ENCODE data around the gene OR2A2.
"Not testable (repeated sequence)": the region's sequence is repeated elsewhere in the genome, so short reads cannot be mapped to it uniquely, and the experiment has no call there.

The OR2A2 gene, protein sequence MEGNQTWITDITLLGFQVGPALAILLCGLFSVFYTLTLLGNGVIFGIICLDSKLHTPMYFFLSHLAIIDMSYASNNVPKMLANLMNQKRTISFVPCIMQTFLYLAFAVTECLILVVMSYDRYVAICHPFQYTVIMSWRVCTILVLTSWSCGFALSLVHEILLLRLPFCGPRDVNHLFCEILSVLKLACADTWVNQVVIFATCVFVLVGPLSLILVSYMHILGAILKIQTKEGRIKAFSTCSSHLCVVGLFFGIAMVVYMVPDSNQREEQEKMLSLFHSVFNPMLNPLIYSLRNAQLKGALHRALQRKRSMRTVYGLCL

DNA sequence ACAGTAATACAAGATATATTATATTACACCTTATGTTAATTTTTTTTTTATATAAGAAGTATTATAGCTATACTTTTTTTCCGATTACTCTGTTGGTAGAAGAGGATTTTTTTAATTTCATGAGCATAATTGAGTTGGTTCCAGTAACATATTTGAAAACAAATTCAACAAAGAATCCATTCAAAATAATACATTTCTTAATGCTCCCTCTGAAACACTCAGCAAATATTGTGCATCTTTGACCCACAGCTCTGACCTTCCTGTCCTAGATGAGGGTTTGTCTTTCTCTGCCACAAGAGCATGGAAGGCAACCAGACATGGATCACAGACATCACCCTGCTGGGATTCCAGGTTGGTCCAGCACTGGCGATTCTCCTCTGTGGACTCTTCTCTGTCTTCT, at the start of gene OR2A2:
Gene OR2A2 (plus strand): TSS at position 301 of the 400 bp plus-strand sequence. CDS start 0 bp downstream, at position 301.
- no peak for DNase-seq (ENCODE audit: low read depth in 2 of 2)

DNA sequence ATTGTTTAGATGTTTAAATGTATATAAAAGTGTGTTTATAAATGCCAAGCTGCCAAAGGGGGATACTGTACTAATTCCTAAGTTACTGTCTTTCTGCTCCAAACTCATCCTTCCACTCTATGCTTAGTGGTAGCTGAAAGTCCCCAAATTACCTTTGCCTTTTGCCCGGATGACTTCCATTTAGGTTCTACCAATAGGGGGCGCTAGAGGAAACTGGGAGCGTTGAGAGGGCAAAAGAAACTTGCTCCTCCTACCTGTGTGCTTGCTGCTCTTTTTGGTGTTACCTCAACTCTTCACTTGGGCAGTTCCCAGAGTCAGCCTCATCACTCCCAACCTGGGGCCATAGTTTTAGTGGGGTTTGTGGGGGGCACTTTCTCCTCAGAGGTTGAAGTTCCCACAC, 45.7 kb upstream of the OR2A2 start:
- DNase-seq (ENCODE audit: low read depth in 2 of 2): no peak

DNA sequence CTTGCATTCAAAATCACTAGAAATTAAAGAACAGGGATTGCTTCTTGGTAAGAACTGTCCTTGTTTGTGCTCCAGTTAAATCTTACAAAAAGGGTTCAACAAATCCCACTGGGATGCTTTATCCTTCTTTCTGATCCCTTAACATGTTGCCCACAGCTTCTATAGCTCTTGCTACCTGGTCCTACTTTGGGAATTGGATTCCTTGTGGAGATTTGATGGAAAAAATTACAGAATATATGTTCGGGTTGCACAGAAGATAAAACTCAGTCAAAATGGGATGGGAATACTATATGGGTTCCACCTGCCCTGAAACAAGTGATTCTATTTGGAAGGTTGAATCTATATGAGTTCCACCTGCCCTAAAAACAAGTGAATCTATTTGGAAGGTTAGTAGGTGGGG, 39.9 kb upstream of the OR2A2 start, which contains the start of gene OR2A25:
Gene OR2A25 (plus strand): TSS at position 301 of the 400 bp plus-strand sequence. CDS start 4,409 bp downstream, outside the sequence.
- DNase-seq (ENCODE audit: low read depth in 2 of 2): no peak

DNA sequence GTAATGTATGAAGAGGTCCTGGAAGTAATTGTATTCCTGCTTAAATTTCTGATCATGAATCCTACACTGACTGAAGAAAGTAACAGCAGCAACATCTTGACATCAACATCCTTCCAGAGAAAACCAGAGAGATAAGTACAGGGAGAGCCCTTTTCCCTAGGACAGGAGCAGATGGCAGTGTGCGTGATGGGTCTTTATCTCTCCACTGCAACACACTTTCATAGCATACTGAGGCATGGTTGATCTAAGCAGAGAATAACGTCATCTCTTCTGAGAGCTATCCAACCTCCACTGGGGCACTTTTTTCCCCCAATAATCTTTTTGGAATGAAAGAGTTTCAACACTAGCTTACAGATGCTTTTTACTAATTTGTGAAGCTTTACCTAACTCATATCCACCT, 39.4 kb upstream of the OR2A2 start:
- DNase-seq (ENCODE audit: low read depth in 2 of 2): no peak

DNA sequence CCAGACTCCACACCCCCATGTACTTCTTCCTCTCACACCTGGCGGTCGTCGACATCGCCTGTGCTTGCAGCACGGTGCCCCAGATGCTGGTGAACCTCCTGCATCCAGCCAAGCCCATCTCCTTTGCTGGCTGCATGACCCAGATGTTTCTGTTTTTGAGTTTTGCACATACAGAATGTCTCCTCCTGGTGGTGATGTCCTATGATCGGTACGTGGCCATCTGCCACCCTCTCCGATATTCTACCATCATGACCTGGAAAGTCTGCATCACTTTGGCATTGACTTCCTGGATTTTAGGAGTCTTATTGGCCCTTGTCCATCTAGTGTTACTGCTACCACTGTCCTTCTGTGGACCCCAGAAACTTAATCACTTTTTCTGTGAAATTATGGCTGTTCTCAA, 35.0 kb upstream of the OR2A2 start:
- DNase-seq (ENCODE audit: low read depth in 2 of 2): no peak

DNA sequence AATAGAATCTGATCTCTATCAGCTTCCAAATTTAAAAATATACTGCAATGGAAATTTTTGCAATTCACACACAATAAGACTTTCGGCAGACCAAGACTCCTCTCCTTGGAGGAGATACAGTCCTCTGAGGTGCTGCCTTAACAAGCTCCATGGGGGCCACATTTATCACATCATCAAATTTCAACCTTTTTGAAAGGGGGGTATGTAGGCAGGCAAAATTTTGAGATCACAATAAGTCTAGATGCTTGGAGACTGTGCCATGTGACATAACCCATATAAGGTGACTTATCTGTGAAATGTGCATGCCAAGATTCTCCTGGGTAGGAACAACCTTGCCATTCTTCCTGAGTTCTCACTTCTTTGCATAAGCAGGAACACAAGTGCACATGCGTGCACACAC, 23.4 kb upstream of the OR2A2 start, which contains the start of gene OR2A12:
Gene OR2A12 (plus strand): TSS at position 301 of the 400 bp plus-strand sequence. CDS start 8,830 bp downstream, outside the sequence.
- no peak for DNase-seq (ENCODE audit: low read depth in 2 of 2)

DNA sequence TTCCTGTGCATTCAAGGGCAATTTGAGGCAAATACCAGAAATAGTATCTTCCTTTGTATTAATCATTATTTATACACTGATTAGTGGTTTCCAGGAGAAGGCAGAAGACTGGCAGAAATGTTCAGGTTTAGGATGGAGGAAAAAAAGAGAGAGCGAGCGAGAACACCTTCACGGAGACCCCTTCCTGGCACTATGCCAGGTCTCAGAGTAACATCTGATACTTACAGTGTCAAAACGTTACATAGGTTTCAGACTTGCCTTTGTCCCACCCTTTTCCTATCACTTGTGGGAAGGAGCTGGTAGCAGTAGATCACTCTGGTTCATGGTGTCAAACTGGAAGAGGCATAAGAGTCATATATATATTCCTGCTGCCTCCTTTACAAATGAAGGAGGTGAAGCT, 22.7 kb upstream of the OR2A2 start:
- DNase-seq (ENCODE audit: low read depth in 2 of 2): no peak

DNA sequence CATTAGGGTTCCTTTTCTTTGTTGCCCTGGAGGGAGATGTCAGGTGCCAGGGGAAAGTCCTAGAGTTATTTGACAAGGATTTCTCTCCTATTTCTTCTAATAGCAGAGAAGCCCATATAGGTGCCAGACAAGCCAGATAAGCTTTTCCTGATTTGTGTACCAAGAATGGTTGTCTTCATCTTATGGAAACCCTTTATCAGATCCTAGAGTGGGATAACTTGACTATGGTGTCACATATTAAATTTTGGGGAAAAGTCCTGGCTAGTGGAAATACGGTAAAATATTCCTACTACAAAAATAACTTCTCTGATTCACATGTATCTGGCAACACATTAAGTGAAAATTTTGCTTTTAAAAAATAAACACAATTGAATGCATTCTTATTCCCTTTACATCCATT, 22.2 kb upstream of the OR2A2 start:
- no peak for DNase-seq (ENCODE audit: low read depth in 2 of 2)

DNA sequence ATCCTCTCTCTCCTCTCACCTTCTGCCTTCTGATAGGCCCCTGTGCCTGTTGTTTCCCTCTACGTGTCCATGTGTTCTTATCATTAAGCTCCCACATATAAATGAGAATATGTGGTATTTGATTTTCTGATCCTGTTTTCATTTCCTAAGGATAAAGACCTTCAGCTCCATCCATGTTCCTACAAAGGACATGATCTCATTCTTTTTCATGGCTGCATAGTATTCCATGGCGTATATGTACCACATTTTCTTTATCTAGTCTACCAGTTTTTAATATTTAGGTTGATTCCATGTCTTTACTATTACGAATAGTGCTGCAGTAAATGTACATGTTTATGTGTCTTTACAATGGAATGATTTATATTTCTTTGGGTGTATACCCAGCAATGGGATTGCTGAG, 18.7 kb upstream of the OR2A2 start:
- DNase-seq (ENCODE audit: low read depth in 2 of 2): no peak

DNA sequence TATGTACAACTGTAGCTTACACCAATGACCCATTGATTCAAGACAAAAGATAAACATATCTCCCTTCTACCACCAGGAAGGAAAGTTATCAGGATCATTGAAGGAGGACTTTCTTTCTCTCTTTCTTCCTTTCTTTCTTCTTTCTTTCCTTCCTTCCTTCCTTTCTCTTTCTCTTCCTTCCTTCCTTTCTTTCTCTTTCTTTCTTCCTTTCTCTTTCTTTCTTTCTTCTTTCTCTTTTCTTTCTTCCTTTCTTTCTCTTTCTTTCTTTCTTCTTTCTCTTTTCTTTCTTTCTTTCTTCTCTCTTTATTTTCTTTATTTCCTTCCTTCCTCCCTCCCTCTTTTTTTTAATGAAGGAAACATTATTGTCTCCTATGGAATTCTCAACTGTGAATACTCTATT, 10.6 kb upstream of the OR2A2 start:
- no peak for DNase-seq (ENCODE audit: low read depth in 2 of 2)

DNA sequence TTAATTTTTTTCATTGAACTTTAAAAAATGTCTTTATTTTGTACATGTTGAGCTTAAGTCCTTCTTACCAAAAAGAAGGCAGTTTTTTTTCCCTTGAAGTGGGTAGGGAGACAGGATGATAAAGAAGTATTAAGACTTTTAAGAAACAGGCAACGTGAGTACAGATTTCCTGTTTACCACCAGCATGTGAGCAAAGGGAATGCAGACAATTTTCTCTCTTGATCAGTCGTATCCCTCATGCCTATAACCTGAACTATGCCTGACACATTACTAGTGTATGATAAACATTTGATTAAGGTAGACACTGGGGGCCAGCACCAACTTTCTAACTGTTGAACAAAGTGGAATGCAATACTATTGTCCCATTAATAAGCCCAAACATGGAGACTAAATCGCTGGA, 8.8 kb upstream of the OR2A2 start:
- DNase-seq (ENCODE audit: low read depth in 2 of 2): no peak

DNA sequence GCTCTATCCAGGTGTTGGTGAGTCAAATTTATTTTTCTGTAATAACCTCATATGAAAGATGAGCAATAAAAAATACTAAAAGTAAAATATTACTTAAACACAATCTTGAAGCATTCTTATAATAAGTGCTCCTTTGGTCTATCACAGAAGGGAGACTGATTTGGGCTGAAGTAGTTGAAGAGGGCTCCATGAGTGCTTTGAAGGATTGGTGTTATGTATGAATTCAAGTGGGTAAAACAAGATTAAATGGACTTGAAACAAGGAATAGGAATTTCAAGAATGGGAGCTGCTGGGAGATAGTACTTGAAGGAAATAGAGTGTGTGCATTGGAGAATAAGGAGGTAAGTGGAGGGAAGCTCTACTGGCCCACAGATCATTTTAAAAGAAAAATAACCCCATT, 7.3 kb upstream of the OR2A2 start:
- DNase-seq (ENCODE audit: low read depth in 2 of 2): no peak

DNA sequence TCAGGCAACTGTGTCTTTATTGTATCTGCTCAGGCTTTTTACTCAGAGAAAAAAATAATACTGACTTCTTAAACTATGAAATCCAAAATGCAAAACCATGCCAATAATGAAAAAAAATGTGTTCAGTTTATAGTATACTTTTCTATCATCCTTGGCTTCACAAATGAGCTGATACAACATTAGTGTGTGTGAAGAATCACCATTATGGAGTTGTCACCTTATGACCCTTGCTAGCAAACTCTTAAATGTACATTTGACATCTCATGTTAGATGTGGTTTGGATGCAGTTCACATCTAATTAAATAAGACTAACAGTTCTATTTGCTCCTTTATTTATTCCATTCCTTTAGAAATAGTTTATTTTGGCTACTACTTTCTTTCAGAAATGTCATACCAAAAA, 4.2 kb upstream of the OR2A2 start:
- no peak for DNase-seq (ENCODE audit: low read depth in 2 of 2)

DNA sequence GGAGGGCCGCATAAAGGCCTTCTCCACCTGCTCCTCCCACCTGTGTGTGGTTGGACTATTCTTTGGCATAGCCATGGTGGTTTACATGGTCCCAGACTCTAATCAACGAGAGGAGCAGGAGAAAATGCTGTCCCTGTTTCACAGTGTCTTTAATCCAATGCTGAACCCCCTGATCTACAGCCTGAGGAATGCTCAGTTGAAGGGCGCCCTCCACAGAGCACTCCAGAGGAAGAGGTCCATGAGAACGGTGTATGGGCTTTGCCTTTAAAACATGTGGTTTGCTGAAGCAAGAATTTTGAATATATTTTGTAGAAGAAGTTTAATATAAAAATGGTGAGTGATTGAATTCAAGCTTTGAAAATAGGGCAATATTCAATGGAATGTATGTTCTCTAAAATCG, 889 bp downstream of the OR2A2 start:
- no peak for DNase-seq (ENCODE audit: low read depth in 2 of 2)

DNA sequence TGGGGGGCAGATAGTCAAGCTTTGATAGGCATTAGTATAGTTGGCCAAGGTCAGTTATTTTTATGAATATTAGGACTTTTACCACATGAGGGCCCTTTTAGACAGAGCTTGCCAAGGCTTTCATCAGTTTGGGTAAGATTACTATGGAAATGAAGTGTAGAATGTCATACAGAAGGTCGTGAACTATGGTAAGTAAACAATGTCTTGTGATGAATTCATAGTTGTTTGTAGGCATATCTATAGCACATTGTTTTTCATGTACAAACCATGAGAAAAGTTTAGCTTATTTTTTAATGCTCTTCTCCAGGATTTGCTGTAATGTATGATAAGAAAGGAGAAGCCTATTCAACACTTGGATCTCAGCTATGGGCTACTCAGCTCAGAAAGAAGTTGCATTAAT, 4.3 kb downstream of the OR2A2 start:
- no peak for DNase-seq (ENCODE audit: low read depth in 2 of 2)

DNA sequence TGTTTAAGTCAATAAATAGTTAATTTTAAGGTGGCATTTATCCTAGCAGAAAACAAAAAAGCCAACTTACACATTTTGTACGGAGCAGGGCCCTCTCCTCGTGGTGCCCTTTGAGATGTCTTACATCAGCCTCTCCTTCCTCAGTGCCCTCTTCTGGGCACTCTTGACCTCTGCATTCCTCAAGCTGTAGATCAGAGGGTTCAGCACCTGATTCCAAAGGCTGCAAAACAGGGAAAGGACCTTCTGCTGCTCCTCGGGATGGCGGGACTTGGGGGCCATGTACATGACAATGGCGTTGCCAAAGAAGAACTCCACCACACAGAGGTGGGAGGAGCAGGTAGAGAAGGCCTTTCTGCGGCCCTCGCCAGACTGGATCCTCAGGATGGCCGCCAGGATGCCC, 9.0 kb downstream of the OR2A2 start:
- no peak for DNase-seq (ENCODE audit: low read depth in 2 of 2)

DNA sequence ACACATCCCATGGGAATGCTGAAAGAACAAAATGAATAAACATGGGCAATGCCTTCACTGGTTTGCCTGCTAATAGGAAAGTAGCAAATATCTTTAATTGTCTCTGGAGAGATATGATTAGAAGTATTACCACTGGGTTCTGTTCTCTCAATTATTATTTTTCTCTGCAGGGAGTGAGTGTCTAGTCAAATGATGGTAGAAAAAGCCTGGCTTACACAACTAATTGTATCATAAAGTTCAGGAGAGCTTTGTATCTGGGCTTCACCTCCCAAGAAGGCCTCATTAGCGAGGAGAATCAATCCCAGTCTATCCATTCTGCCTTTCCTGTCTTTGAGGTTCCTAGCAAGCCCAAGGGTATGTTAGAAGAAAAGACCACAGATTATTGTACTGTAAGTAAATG, 13.5 kb downstream of the OR2A2 start, which contains the start of gene OR2A14:
Gene OR2A14 (plus strand): TSS at position 301 of the 400 bp plus-strand sequence. CDS start 5,937 bp downstream, outside the sequence.
- DNase-seq (ENCODE audit: low read depth in 2 of 2): no peak

DNA sequence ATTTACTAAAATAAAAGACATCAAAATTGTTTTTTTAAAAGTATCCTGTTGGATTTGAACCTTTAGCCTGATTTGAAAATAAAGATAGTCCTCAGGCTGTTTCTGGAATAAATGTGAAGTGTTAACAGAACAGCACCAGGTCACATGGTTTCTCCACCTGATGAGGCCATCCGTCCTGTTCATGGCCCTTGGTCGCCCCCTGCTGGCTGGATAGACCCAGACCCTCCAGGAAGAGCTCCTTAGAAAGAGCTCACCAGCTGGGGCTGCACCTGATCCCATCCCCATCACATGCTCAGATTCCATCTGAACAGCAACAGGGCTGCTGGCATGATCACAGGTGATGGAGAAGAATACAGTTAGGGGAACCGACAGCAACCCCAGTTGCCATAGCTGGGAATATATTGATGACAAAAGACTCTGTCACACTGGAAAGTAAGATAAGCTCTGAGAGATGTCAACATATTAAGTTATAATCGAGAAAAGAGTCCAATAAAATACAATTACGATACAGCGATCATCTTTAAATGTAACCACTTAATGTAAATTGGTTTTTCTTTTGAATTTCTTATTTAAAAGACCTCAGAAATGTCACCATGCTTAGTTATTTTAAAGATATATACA, 18.4 kb downstream of the OR2A2 start:
- DNase-seq (ENCODE audit: low read depth in 2 of 2): peak; percentile 67 to 74

DNA sequence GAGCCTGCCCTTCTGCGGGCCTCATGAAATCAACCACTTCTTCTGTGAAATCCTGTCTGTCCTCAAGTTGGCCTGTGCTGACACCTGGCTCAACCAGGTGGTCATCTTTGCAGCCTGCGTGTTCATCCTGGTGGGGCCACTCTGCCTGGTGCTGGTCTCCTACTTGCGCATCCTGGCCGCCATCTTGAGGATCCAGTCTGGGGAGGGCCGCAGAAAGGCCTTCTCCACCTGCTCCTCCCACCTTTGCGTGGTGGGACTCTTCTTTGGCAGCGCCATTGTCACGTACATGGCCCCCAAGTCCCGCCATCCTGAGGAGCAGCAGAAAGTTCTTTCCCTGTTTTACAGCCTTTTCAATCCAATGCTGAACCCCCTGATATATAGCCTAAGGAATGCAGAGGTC, 20.2 kb downstream of the OR2A2 start:
- DNase-seq (ENCODE audit: low read depth in 2 of 2): not testable (repeated sequence)

DNA sequence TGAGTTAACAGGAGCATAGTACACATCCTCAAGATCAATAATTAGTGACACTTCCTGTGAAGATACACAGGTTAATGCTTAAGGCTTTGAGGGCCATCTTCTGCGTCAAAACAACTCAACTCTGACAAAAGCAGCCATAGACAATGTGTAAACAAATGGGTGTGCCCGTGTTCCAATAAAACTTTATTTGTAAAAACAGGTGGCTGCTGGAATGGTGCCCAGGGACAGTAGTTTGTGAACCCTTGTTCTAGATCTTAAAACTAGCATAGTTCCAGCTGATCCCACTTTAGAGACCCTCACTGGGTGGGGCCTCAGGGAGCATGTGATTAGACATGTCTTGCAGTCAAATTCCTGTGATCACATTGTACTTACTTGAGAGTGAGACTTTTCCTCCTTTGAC, 21.3 kb downstream of the OR2A2 start:
- no peak for DNase-seq (ENCODE audit: low read depth in 2 of 2)

DNA sequence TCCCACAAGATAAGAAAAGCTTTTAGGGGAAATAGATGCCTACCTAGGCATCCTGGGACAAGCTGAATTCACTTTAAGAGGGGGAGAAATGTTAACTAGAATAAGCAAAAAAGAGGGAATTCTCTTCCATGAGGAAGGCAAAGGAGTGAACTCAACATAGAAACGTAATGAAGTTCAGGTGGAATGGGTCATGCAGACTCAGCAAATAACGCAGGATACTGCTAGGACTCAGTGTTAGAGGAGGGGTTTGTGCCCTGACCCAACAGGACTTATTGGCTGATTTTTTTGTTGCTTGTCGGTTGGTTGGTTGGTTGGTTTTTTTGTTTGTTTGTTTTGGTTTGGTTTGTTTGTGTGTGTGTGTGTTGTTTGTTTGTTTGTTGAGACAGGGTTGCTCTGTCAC, 22.9 kb downstream of the OR2A2 start:
- DNase-seq (ENCODE audit: low read depth in 2 of 2): no peak

DNA sequence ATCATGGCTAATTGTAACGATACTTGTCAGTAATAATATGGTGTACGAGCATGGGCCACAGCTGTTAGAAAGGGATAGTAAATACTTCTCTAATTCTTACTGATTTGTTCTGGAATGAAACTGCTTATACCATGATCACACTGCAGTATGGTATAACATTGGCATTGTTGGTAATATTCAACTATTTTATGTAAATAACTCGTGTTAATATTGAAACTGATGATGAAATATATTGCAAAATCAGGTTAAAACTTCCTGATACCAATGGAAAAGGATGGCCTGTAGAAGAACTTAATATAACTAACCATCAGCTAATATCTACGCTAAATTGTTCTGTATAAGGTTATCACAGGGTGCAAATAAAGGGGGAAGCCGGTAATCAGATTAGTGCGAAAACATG, 23.9 kb downstream of the OR2A2 start:
- no peak for DNase-seq (ENCODE audit: low read depth in 2 of 2)

DNA sequence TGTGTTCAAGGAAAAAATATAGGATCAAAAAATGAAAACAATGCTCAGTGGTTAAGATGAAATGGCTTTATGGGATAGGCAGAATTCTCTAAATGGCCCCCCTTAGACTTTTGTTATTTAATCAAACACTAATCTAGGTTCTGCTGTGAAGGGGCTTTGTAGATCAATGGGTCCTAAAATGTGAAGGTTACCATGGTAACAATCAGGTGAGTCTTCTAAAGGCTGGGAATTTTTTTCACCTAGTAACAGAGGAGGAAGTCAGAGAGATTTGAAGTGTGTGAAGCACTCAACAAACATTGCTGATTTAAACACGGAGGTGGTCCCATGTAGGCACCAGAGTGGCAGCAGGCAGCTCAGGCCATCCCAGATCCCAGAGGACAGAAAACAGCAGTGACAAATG, 24.7 kb downstream of the OR2A2 start:
- DNase-seq (ENCODE audit: low read depth in 2 of 2): no peak
